HepG2 (cell line): Measurements from ENCODE around the gene ZKSCAN1. TPM values are rescaled to one million over a fixed set of nuclear protein-coding genes. Genes with fewer than 3 reads are reported as not detected.

Source experiments
- ERF ChIP-seq: IDR thresholded peaks from 2 replicates; pipeline ENCODE4 v1.6.1; 2018; ENCODE audit warnings: missing biosample characterization, missing genetic modification reagents
- FOXM1 ChIP-seq: sonication (generic); formaldehyde crosslinking; IDR thresholded peaks from 2 replicates; pipeline ENCODE4 v1.5.0; 2020; ENCODE audit warnings: missing genetic modification reagents
- FOXP1 ChIP-seq, 2 experiments: fragments of 450-650 bp in 1 of 2; IDR thresholded peaks; 2 replicates each; pipeline ENCODE4 v1.6.1; 2017 to 2018; ENCODE audit warnings: antibody characterized with exemption in 1 of 2
- HDAC1 ChIP-seq: sonication (generic); formaldehyde crosslinking; IDR thresholded peaks from 2 replicates; pipeline ENCODE4 v1.5.1; 2020; ENCODE audit warnings: mild to moderate bottlenecking, missing genetic modification reagents
- KAT7 ChIP-seq: IDR thresholded peaks from 2 replicates; pipeline ENCODE4 v1.6.1; 2018; ENCODE audit warnings: borderline replicate concordance, missing compliant biosample characterization
- KLF9 ChIP-seq: IDR thresholded peaks from 2 replicates; pipeline ENCODE4 v1.6.1; 2016; ENCODE audit warnings: low read depth
- MEIS2 ChIP-seq: sonication (generic); formaldehyde crosslinking; IDR thresholded peaks from 2 replicates; pipeline ENCODE4 v1.9.0; 2021; ENCODE audit warnings: mild to moderate bottlenecking, missing genetic modification reagents
- MTA1 ChIP-seq: sonication (generic); formaldehyde crosslinking; IDR thresholded peaks from 2 replicates; pipeline ENCODE4 v1.4.0; 2020; ENCODE audit warnings: missing genetic modification reagents, mild to moderate bottlenecking, borderline replicate concordance
- NFKBIZ ChIP-seq: IDR thresholded peaks from 2 replicates; pipeline ENCODE4 v1.6.1; 2018; ENCODE audit warnings: missing genetic modification reagents, missing compliant biosample characterization
- NONO ChIP-seq, 2 experiments: fragments of 450-650 bp in 1 of 2; sonication (generic) in 1 of 2; formaldehyde crosslinking in 1 of 2; IDR thresholded peaks in 1 of 2; conservative IDR thresholded peaks in 1 of 2; 2 replicates each; pipeline versions ENCODE4 v1.6.1 to v1.8.0; 2017 to 2022; ENCODE audit warnings: mild to moderate bottlenecking in 1 of 2, missing genetic modification reagents in 1 of 2, moderate library complexity in 1 of 2
- NR3C1 ChIP-seq: sonication (generic); formaldehyde crosslinking; IDR thresholded peaks from 2 replicates; pipeline ENCODE4 v1.4.0; 2020; ENCODE audit warnings: missing genetic modification reagents
- NRL ChIP-seq: sonication (generic); formaldehyde crosslinking; IDR thresholded peaks from 2 replicates; pipeline ENCODE4 v1.5.0; 2020; ENCODE audit warnings: missing genetic modification reagents, mild to moderate bottlenecking, moderate library complexity, borderline replicate concordance
- PAF1 ChIP-seq: IDR thresholded peaks from 2 replicates; pipeline ENCODE4 v1.6.1; 2016; ENCODE audit warnings: missing genetic modification reagents, missing compliant biosample characterization
- PAWR ChIP-seq: sonication (generic); formaldehyde crosslinking; IDR thresholded peaks from 2 replicates; pipeline ENCODE4 v1.4.0; 2020; ENCODE audit warnings: missing genetic modification reagents, mild to moderate bottlenecking, borderline replicate concordance
- RFXAP ChIP-seq: sonication (generic); formaldehyde crosslinking; IDR thresholded peaks from 2 replicates; pipeline ENCODE4 v1.4.0; 2020; ENCODE audit warnings: missing genetic modification reagents, borderline replicate concordance
- TAF1 ChIP-seq: sonication (generic); formaldehyde crosslinking; IDR thresholded peaks from 2 replicates; pipeline ENCODE4 v1.4.0; 2020; ENCODE audit warnings: missing genetic modification reagents
- ZBTB42 ChIP-seq: sonication (generic); formaldehyde crosslinking; IDR thresholded peaks from 2 replicates; pipeline ENCODE4 v1.5.0; 2020; ENCODE audit warnings: mild to moderate bottlenecking, missing genetic modification reagents
- ZNF143 ChIP-seq: sonication (generic); formaldehyde crosslinking; IDR thresholded peaks from 2 replicates; pipeline ENCODE4 v1.4.0; 2020; ENCODE audit warnings: missing genetic modification reagents
- ZNF230 ChIP-seq: sonication (generic); formaldehyde crosslinking; IDR thresholded peaks from 2 replicates; pipeline ENCODE4 v1.4.0; 2020; ENCODE audit warnings: mild to moderate bottlenecking, missing genetic modification reagents
- ZNF331 ChIP-seq: sonication (generic); formaldehyde crosslinking; IDR thresholded peaks from 2 replicates; pipeline ENCODE4 v1.4.0; 2020; ENCODE audit warnings: missing genetic modification reagents
- ZNF550 ChIP-seq: sonication (generic); formaldehyde crosslinking; IDR thresholded peaks from 2 replicates; pipeline ENCODE4 v1.4.0; 2020; ENCODE audit warnings: mild to moderate bottlenecking, missing genetic modification reagents, borderline replicate concordance
- ZNF557 ChIP-seq: sonication (generic); formaldehyde crosslinking; IDR thresholded peaks from 2 replicates; pipeline ENCODE4 v1.4.0; 2020; ENCODE audit warnings: missing genetic modification reagents
- ZNF777 ChIP-seq: sonication (generic); formaldehyde crosslinking; IDR thresholded peaks from 2 replicates; pipeline ENCODE4 v1.4.0; 2020; ENCODE audit warnings: missing genetic modification reagents
- polyA plus RNA-seq, 8 experiments: library from polyadenylated mRNA; depleted of rRNA in 3 of 8; stranded (reverse) in 7 of 8; unstranded in 1 of 8; fragments of >200 nt; fragmentation: Illumina TruSeq in 4 of 8; extraction: Trizol in 4 of 8; gene quantifications; 2 replicates each; pipeline versions ENCODE4 v1.2.1 to v1.2.3, GENCODE V29; 2011 to 2016; ENCODE audit warnings: low read depth in 4 of 8, missing spikeins in 1 of 8, mixed read lengths in 1 of 8; ENCODE audit not compliant: insufficient read depth in 1 of 8
- total RNA-seq, 5 experiments: library from RNA; depleted of rRNA; stranded (reverse); fragments of >200 nt; fragmentation: Illumina TruSeq; extraction: Trizol; gene quantifications; 2 replicates each; pipeline ENCODE4 v1.2.3, GENCODE V29; 2016; ENCODE audit warnings: low read depth in 1 of 5
- TF ChIP-seq, protein P1 (sequence below): sonication (generic); formaldehyde crosslinking; IDR thresholded peaks from 2 replicates; pipeline ENCODE4 v1.5.1; 2020; ENCODE audit warnings: mild to moderate bottlenecking, missing genetic modification reagents, moderate library complexity
- TF ChIP-seq, protein P2 (sequence below): sonication (generic); formaldehyde crosslinking; IDR thresholded peaks from 2 replicates; pipeline ENCODE4 v1.4.0; 2020; ENCODE audit warnings: missing genetic modification reagents, borderline replicate concordance
- TF ChIP-seq, protein P3 (sequence below): sonication (generic); formaldehyde crosslinking; IDR thresholded peaks from 2 replicates; pipeline ENCODE4 v1.4.0; 2020; ENCODE audit warnings: missing genetic modification reagents

Gene ZKSCAN1
- total and polyA plus RNA-seq, 2 of the 13 experiments (the other 11 are each of a cell fraction or from before 2014, with no cell fraction given) = 46.4 to 60.6 TPM

DNA sequence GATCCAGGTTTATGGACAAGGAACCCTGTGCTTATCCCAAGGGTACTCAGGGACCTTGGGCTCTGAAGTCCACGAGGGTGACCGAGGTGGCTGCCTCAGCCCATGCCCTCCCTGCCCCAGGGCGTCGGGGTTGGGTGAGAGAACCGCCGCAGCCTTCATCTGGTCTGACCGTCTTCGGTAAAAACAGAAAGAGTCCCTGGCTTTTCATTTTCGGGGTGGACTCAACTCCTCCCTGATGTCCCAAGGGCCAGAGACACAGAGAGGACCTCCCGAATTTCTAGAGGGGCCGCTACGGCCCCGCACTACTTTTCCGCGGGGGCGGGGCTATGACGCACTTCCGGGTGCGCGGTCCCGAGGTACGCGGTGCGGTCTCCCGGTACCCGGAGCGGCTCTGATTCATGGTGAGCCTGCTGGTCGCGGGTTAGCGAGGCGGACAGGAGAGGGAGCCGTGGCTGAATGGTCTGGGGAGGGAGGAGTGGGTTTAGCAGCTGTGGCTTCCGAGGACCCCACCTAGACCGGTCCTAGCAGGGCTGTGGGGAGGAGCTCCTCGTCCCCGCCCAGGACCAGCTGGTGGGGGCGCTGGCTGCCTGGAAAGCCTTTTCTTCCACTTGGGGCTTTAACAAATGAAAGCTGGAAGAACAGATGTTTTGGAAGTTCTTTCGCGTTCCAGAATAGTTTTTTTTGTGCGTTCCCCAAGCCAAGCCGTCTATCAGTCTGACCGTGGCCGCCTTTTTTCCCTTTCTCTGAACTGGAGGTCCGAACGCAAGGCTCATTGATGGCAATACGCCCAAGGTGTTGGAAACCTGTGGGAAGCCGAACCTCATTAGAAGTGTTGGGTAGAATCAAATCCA lies 34.3 kb downstream of the ZKSCAN1 start, which contains the start of gene ZSCAN21 (continued):
- TF ChIP-seq KLF9 (CRISPR knock-in tag) (no peak; the same call in 1 of the 2 replicates), NR3C1 (CRISPR knock-in tag) (no peak), FOXP1 (IDR thresholded peaks at IDR 0.05) (no peak), FOXP1 (CRISPR knock-in tag; IDR thresholded peaks at IDR 0.05) (no peak), ZNF557 (CRISPR knock-in tag) (0 out of 2 replicates have a peak, but pooled peaks have one; percentile 48), PAWR (CRISPR knock-in tag) (no peak), KAT7 (CRISPR knock-in tag) (no peak), ZNF143 (no peak), NFKBIZ (CRISPR knock-in tag) (no peak), NRL (CRISPR knock-in tag) (peak; percentile 85; the same call in 1 of the 2 replicates), ERF (CRISPR knock-in tag) (peak; percentile 75), PAF1 (CRISPR knock-in tag) (no peak), TAF1 (peak; percentile 79), MEIS2 (CRISPR knock-in tag) (peak; percentile 27; the same call in 1 of the 2 replicates), FOXM1 (no peak), RFXAP (CRISPR knock-in tag) (peak; percentile 69; the same call in 1 of the 2 replicates), HDAC1 (CRISPR knock-in tag) (peak; percentile 85), ZNF331 (CRISPR knock-in tag) (peak; percentile 60; the same call in 1 of the 2 replicates), MTA1 (CRISPR knock-in tag) (0 out of 2 replicates have a peak, but pooled peaks have one; percentile 29), NONO (IDR thresholded peaks at IDR 0.05) (no peak), NONO (CRISPR knock-in tag; conservative IDR thresholded peaks at IDR 0.05) (peak; percentile 56; the same call in 1 of the 2 replicates), ZNF777 (peak; percentile 79), ZNF230 (CRISPR knock-in tag) (no peak), ZBTB42 (CRISPR knock-in tag) (no peak), ZNF550 (no peak)
- TF ChIP-seq, protein P1, sequence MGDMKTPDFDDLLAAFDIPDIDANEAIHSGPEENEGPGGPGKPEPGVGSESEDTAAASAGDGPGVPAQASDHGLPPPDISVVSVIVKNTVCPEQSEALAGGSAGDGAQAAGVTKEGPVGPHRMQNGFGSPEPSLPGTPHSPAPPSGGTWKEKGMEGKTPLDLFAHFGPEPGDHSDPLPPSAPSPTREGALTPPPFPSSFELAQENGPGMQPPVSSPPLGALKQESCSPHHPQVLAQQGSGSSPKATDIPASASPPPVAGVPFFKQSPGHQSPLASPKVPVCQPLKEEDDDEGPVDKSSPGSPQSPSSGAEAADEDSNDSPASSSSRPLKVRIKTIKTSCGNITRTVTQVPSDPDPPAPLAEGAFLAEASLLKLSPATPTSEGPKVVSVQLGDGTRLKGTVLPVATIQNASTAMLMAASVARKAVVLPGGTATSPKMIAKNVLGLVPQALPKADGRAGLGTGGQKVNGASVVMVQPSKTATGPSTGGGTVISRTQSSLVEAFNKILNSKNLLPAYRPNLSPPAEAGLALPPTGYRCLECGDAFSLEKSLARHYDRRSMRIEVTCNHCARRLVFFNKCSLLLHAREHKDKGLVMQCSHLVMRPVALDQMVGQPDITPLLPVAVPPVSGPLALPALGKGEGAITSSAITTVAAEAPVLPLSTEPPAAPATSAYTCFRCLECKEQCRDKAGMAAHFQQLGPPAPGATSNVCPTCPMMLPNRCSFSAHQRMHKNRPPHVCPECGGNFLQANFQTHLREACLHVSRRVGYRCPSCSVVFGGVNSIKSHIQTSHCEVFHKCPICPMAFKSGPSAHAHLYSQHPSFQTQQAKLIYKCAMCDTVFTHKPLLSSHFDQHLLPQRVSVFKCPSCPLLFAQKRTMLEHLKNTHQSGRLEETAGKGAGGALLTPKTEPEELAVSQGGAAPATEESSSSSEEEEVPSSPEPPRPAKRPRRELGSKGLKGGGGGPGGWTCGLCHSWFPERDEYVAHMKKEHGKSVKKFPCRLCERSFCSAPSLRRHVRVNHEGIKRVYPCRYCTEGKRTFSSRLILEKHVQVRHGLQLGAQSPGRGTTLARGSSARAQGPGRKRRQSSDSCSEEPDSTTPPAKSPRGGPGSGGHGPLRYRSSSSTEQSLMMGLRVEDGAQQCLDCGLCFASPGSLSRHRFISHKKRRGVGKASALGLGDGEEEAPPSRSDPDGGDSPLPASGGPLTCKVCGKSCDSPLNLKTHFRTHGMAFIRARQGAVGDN (CRISPR knock-in tag) = peak; percentile 93
- TF ChIP-seq, protein P2, sequence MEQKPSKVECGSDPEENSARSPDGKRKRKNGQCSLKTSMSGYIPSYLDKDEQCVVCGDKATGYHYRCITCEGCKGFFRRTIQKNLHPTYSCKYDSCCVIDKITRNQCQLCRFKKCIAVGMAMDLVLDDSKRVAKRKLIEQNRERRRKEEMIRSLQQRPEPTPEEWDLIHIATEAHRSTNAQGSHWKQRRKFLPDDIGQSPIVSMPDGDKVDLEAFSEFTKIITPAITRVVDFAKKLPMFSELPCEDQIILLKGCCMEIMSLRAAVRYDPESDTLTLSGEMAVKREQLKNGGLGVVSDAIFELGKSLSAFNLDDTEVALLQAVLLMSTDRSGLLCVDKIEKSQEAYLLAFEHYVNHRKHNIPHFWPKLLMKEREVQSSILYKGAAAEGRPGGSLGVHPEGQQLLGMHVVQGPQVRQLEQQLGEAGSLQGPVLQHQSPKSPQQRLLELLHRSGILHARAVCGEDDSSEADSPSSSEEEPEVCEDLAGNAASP (CRISPR knock-in tag) = peak; percentile 50
- TF ChIP-seq, protein P3, sequence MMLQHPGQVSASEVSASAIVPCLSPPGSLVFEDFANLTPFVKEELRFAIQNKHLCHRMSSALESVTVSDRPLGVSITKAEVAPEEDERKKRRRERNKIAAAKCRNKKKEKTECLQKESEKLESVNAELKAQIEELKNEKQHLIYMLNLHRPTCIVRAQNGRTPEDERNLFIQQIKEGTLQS (CRISPR knock-in tag) = no peak
